ENCODE measurements around the gene UCN2.

The UCN2 gene

DNA sequence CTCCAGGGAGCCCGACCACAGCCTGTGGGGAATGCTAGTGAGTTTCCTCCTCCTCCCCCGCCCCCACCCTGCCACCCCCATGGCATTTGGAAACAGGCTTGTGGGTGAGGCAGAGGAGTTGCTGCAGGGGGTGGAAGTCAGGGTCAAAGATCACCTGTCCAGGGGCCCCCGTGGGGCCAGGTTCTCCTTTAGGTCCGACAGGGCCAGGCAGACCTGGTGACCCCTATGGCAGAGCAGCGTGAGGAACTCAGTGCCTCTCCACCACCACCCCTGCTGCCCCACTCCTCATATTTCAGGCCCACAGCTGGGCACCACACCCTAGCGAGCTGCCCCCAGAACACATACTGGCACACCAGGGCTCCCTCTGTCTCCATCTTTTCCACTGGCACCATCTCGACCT, 8.9 kb upstream of the UCN2 start:
- Histone ChIP-seq H3K36me3 (ENCODE audit: control insufficient read depth in 5 of 5, insufficient read depth in 5 of 5, low read length in 5 of 5) (no peaks in the 10 kb centered on the region), H3K27ac (ENCODE audit: low read depth, low read length) (no peak overlapping the region), H3K4me1 (ENCODE audit: control insufficient read depth in 5 of 5, insufficient read depth in 5 of 5, low read length in 5 of 5) (no peaks in the 10 kb centered on the region), H3K4me3 (ENCODE audit: low read depth in 1 of 5, low read length in 5 of 5) (no peak overlapping the region), H3K27me3 (ENCODE audit: control insufficient read depth in 5 of 5, insufficient read depth in 4 of 5, low read length in 5 of 5) (no peaks in the 10 kb centered on the region), H3K9me3 (ENCODE audit: control insufficient read depth in 5 of 5, low read length in 5 of 5) (no peaks in the 10 kb centered on the region), H3K9ac (ENCODE audit: low read length in 5 of 5) (no peak overlapping the region)

DNA sequence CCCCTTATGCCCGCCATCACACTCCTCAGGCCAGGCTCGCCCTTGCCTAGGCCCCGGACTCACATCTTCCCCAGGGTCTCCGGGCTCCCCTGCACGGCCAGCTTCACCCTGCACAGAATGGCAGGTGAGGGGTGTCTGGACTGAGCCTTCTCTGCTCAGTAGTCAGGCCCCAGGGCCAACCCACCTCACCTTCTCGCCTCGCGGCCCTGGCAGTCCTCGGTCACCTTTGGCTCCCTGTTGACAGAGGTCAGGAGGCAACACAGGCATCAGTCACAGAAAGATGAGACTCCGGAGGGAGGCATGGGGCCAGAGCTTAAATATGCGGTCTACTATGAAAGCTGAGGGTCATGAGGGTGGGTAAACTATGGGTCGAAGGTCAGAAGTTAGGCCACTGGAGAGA, 8.4 kb upstream of the UCN2 start:
- no peak overlapping the region for H3K4me3 ChIP-seq (ENCODE audit: low read depth in 1 of 5, low read length in 5 of 5)
- H3K27ac ChIP-seq (ENCODE audit: low read depth, low read length): no peak overlapping the region
- peaks cover 0 to 2% (median 0%) of the 10 kb centered on the region in 5 donors for H3K4me1 ChIP-seq (ENCODE audit: control insufficient read depth in 5 of 5, insufficient read depth in 5 of 5, low read length in 5 of 5)
- H3K27me3 ChIP-seq (ENCODE audit: control insufficient read depth in 5 of 5, insufficient read depth in 4 of 5, low read length in 5 of 5): no peaks in the 10 kb centered on the region
- H3K36me3 ChIP-seq (ENCODE audit: control insufficient read depth in 5 of 5, insufficient read depth in 5 of 5, low read length in 5 of 5): no peaks in the 10 kb centered on the region
- no peaks in the 10 kb centered on the region for H3K9me3 ChIP-seq (ENCODE audit: control insufficient read depth in 5 of 5, low read length in 5 of 5)
- H3K9ac ChIP-seq (ENCODE audit: low read length in 5 of 5): no peak overlapping the region

DNA sequence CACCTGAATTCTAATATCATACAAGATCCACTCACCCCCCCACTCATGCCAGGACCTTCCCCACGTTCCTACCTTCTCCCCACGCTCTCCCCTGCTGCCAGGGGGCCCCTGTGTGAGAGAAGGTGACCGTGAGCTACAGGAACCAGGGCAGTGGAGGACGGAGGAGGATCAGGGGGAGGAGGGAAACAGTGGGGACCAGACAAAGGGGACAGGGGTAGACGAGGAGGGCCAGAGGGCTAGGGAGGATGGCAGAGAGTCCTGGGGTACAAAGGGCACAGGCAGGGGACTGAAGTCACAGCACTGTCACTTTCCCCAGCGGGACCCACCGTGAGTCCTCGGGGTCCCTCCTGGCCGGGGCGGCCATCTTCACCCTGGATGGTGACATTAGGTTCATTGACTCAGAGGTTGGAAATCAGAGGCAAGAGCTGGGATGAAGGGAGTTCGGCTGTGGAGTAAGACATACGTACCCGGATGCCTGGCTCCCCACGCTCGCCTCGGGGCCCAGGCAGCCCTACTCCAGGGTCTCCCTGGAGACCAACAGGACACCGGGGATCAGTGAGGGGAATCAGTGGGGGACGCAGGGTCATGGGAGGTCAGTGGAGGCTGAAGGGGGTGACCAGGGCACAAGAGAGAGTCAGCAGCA, 6.3 kb upstream of the UCN2 start:
- no peak overlapping the region for H3K9ac ChIP-seq (ENCODE audit: low read length in 5 of 5)
- H3K9me3 ChIP-seq (ENCODE audit: control insufficient read depth in 5 of 5, low read length in 5 of 5): no peaks in the 10 kb centered on the region
- H3K36me3 ChIP-seq (ENCODE audit: control insufficient read depth in 5 of 5, insufficient read depth in 5 of 5, low read length in 5 of 5): no peaks in the 10 kb centered on the region
- no peak overlapping the region for H3K4me3 ChIP-seq (ENCODE audit: low read depth in 1 of 5, low read length in 5 of 5)
- H3K27me3 ChIP-seq (ENCODE audit: control insufficient read depth in 5 of 5, insufficient read depth in 4 of 5, low read length in 5 of 5): no peaks in the 10 kb centered on the region
- no peak overlapping the region for H3K27ac ChIP-seq (ENCODE audit: low read depth, low read length)
- H3K4me1 ChIP-seq (ENCODE audit: control insufficient read depth in 5 of 5, insufficient read depth in 5 of 5, low read length in 5 of 5): peaks cover 0 to 13% (median 6%) of the 10 kb centered on the region in 5 donors

DNA sequence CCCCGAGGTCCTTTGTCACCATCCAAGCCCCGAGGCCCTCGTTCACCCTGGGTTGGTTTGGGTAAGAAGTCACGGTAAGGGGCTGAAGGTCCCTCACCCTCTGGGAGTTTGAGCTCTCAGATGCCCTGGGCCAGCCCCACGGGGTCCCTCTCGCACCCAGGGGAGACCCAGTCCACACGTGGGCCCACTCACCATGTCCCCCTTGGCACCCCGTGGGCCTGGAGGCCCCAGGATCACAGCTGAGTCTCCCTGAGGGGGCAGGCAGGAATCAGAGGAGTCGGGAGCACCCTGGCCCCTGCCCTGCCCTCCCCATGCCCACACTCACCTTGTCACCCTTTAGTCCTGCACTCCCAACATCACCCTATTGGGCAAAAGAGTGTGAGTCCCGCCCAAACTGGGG, 5.8 kb upstream of the UCN2 start:
- Histone ChIP-seq H3K36me3 (ENCODE audit: control insufficient read depth in 5 of 5, insufficient read depth in 5 of 5, low read length in 5 of 5) (no peaks in the 10 kb centered on the region), H3K4me1 (ENCODE audit: control insufficient read depth in 5 of 5, insufficient read depth in 5 of 5, low read length in 5 of 5) (peaks cover 0 to 13% (median 6%) of the 10 kb centered on the region in 5 donors), H3K27ac (ENCODE audit: low read depth, low read length) (no peak overlapping the region), H3K27me3 (ENCODE audit: control insufficient read depth in 5 of 5, insufficient read depth in 4 of 5, low read length in 5 of 5) (no peaks in the 10 kb centered on the region), H3K4me3 (ENCODE audit: low read depth in 1 of 5, low read length in 5 of 5) (no peak overlapping the region), H3K9ac (ENCODE audit: low read length in 5 of 5) (no peak overlapping the region), H3K9me3 (ENCODE audit: control insufficient read depth in 5 of 5, low read length in 5 of 5) (no peaks in the 10 kb centered on the region)

DNA sequence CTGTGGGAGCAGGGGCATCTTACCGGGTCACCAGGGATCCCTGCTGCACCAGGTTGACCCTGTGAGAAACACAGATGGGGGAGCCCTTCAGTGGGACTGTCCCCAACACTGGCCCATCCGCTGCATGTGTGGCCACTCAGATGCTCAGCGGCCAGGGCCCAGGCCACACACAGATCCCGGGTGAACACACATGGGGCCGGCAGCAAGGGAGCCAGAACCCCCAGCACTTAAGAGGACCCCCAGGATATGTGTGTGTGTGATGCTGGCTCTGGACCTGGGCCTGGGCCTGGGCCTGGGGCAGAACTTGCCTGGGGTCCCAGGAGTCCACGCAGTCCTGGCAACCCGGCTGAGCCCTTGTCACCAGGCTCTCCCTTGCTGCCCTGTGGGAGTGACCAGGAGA, 4.9 kb upstream of the UCN2 start:
- Histone ChIP-seq H3K36me3 (ENCODE audit: control insufficient read depth in 5 of 5, insufficient read depth in 5 of 5, low read length in 5 of 5) (no peaks in the 10 kb centered on the region), H3K9me3 (ENCODE audit: control insufficient read depth in 5 of 5, low read length in 5 of 5) (no peaks in the 10 kb centered on the region), H3K27ac (ENCODE audit: low read depth, low read length) (no peak overlapping the region), H3K4me1 (ENCODE audit: control insufficient read depth in 5 of 5, insufficient read depth in 5 of 5, low read length in 5 of 5) (peaks cover 0 to 13% (median 6%) of the 10 kb centered on the region in 5 donors), H3K9ac (ENCODE audit: low read length in 5 of 5) (no peak overlapping the region), H3K27me3 (ENCODE audit: control insufficient read depth in 5 of 5, insufficient read depth in 4 of 5, low read length in 5 of 5) (no peaks in the 10 kb centered on the region), H3K4me3 (ENCODE audit: low read depth in 1 of 5, low read length in 5 of 5) (no peak overlapping the region)

DNA sequence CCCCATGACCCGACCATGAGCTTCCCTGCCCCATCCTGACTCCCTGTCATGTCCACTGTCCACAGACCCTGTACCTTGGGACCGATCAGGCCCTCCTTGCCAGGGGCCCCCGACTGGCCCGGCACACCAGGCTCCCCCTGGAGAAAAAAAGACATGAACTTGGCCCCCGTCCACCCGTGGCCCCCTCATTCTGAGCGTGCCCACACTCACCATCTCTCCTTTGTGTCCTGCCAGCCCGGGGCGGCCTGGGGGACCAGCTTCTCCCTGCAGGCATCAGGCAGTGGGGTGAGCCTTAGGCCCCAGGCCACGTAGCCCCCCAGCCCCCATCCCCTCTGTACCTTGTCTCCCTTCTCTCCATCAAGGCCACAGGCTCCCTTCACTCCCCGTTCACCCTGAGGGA, 3.9 kb upstream of the UCN2 start:
- Histone ChIP-seq H3K36me3 (ENCODE audit: control insufficient read depth in 5 of 5, insufficient read depth in 5 of 5, low read length in 5 of 5) (no peaks in the 10 kb centered on the region), H3K9me3 (ENCODE audit: control insufficient read depth in 5 of 5, low read length in 5 of 5) (no peaks in the 10 kb centered on the region), H3K9ac (ENCODE audit: low read length in 5 of 5) (no peak overlapping the region), H3K4me1 (ENCODE audit: control insufficient read depth in 5 of 5, insufficient read depth in 5 of 5, low read length in 5 of 5) (peaks cover 0 to 13% (median 6%) of the 10 kb centered on the region in 5 donors), H3K27ac (ENCODE audit: low read depth, low read length) (no peak overlapping the region), H3K27me3 (ENCODE audit: control insufficient read depth in 5 of 5, insufficient read depth in 4 of 5, low read length in 5 of 5) (no peaks in the 10 kb centered on the region), H3K4me3 (ENCODE audit: low read depth in 1 of 5, low read length in 5 of 5) (no peak overlapping the region)

DNA sequence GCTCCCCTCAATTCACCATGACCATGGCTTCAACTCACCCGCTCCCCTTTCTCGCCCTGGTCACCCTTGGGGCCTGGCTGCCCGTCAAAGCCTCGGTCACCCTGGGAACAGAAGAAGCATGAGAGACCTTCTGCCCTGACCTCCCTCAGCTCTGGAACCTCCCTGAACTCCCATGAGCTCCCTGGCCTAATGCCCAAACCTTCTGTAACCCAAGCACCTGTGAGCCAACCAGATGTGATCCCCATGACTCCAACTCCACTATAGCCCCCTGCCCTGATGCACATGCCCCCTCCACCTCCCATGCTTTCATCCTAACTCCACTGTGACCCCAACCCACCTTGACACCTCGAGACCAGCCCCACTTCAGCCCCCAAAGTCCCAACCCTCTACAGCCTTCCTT, 3.5 kb upstream of the UCN2 start:
- H3K36me3 ChIP-seq (ENCODE audit: control insufficient read depth in 5 of 5, insufficient read depth in 5 of 5, low read length in 5 of 5): no peaks in the 10 kb centered on the region
- no peaks in the 10 kb centered on the region for H3K9me3 ChIP-seq (ENCODE audit: control insufficient read depth in 5 of 5, low read length in 5 of 5)
- H3K27me3 ChIP-seq (ENCODE audit: control insufficient read depth in 5 of 5, insufficient read depth in 4 of 5, low read length in 5 of 5): no peaks in the 10 kb centered on the region
- no peak overlapping the region for H3K9ac ChIP-seq (ENCODE audit: low read length in 5 of 5)
- no peak overlapping the region for H3K27ac ChIP-seq (ENCODE audit: low read depth, low read length)
- H3K4me1 ChIP-seq (ENCODE audit: control insufficient read depth in 5 of 5, insufficient read depth in 5 of 5, low read length in 5 of 5): peaks cover 0 to 13% (median 6%) of the 10 kb centered on the region in 5 donors
- H3K4me3 ChIP-seq (ENCODE audit: low read depth in 1 of 5, low read length in 5 of 5): no peak overlapping the region

DNA sequence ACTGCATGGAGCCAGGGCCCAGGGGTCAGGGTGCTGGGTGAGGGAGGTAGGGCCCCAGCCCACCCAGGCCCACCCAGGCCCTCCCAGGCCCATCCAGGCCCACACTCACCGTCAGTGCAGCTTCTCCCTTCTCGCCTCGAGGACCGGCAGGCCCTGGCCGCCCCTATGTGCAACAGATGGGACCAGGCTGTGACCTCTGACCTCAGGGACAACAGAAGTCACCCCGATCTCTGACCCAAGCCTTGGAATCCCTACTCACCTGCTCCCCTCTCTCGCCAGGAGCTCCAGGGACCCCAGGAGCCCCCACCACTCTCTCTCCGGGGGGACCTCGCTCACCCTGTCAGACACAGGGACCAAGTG, 2.8 kb upstream of the UCN2 start:
- Histone ChIP-seq H3K4me3 (ENCODE audit: low read depth in 1 of 5, low read length in 5 of 5) (no peak overlapping the region), H3K27me3 (ENCODE audit: control insufficient read depth in 5 of 5, insufficient read depth in 4 of 5, low read length in 5 of 5) (no peaks in the 10 kb centered on the region), H3K9me3 (ENCODE audit: control insufficient read depth in 5 of 5, low read length in 5 of 5) (no peaks in the 10 kb centered on the region), H3K36me3 (ENCODE audit: control insufficient read depth in 5 of 5, insufficient read depth in 5 of 5, low read length in 5 of 5) (no peaks in the 10 kb centered on the region), H3K9ac (ENCODE audit: low read length in 5 of 5) (no peak overlapping the region), H3K4me1 (ENCODE audit: control insufficient read depth in 5 of 5, insufficient read depth in 5 of 5, low read length in 5 of 5) (peaks cover 0 to 13% (median 6%) of the 10 kb centered on the region in 5 donors), H3K27ac (ENCODE audit: low read depth, low read length) (no peak overlapping the region)

DNA sequence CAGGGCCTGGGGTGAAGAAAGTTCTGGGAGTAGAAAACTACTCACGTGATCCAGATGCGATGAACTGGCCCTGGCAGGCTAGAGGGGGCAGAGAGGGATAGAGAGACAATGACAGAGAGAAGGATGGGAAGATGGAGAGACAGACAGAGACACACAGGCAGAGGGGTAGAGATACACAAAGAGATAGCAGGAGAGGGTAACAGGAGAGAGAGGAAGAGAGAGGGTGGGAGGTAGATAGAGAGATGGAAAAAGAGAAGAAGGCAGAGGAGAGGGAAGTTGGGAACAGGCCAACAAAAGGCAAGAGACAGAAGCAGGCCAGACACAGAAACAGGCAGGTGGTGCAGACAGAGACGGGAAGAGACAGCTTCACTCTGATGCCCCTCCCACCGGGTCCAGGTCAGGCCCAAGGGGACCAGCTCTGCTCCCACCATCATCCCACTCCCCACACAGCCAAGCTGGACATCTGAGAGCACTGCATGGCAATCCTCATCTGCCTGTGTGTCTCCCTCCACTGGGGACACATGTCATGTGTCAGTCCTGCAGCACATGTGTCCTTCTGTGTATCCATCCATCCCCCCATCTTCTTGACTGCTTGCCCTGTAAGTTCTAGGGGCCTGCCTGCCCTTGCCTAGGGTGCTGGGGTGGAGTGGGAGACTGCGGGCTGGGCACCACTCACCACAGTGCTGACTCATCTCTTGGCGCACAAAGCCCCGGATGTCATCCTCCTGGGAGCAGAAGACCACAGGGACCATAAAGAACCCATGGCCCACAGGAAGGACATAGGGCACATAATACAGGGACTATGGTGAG, 2.2 kb upstream of the UCN2 start:
- Histone ChIP-seq H3K27ac (ENCODE audit: low read depth, low read length) (no peak overlapping the region), H3K27me3 (ENCODE audit: control insufficient read depth in 5 of 5, insufficient read depth in 4 of 5, low read length in 5 of 5) (no peaks in the 10 kb centered on the region), H3K9me3 (ENCODE audit: control insufficient read depth in 5 of 5, low read length in 5 of 5) (no peaks in the 10 kb centered on the region), H3K9ac (ENCODE audit: low read length in 5 of 5) (no peak overlapping the region), H3K4me1 (ENCODE audit: control insufficient read depth in 5 of 5, insufficient read depth in 5 of 5, low read length in 5 of 5) (peaks cover 1 to 19% (median 11%) of the 10 kb centered on the region in 5 donors), H3K4me3 (ENCODE audit: low read depth in 1 of 5, low read length in 5 of 5) (no peak overlapping the region), H3K36me3 (ENCODE audit: control insufficient read depth in 5 of 5, insufficient read depth in 5 of 5, low read length in 5 of 5) (no peaks in the 10 kb centered on the region)

DNA sequence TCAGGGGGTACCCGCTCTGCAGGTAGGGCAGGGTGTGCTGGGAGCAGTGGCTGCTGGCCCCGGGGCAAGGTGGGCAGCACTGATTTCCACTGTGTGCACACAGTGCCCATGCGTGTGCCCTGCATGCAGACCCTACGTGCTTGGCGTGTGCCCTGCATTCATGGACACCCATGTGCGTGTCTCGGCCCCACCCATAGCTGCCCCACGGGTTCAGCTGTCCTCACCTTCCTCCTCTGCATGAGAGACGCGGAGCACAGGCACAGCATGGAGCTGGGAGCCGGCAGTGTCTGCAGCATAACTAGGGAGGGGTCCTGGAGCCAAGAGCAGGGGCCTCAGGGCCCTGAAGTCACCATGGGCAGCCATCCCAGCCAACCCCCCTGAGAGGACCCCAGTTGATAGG, 1.6 kb upstream of the UCN2 start:
- H3K27me3 ChIP-seq (ENCODE audit: control insufficient read depth in 5 of 5, insufficient read depth in 4 of 5, low read length in 5 of 5): peaks cover 0 to 2% (median 0%) of the 10 kb centered on the region in 5 donors
- no peak overlapping the region for H3K4me3 ChIP-seq (ENCODE audit: low read depth in 1 of 5, low read length in 5 of 5)
- H3K27ac ChIP-seq (ENCODE audit: low read depth, low read length): no peak overlapping the region
- no peaks in the 10 kb centered on the region for H3K36me3 ChIP-seq (ENCODE audit: control insufficient read depth in 5 of 5, insufficient read depth in 5 of 5, low read length in 5 of 5)
- H3K9me3 ChIP-seq (ENCODE audit: control insufficient read depth in 5 of 5, low read length in 5 of 5): no peaks in the 10 kb centered on the region
- H3K4me1 ChIP-seq (ENCODE audit: control insufficient read depth in 5 of 5, insufficient read depth in 5 of 5, low read length in 5 of 5): peaks cover 2 to 25% (median 17%) of the 10 kb centered on the region in 5 donors
- no peak overlapping the region for H3K9ac ChIP-seq (ENCODE audit: low read length in 5 of 5)

All from subcutaneous abdominal adipose tissue (tissue), 5 donors.